AG04450 (cell line): ENCODE measurements around the gene CUEDC2. TPM values are rescaled to one million over a fixed set of nuclear protein-coding genes. Genes with fewer than 3 reads are reported as not detected.

Experiments used
- CTCF ChIA-PET: fragments of 300-600, 350-600 bp; formaldehyde crosslinking; extraction: SDS; loops from one replicate; lab custom pipeline; 2022; ENCODE audit warnings: antibody characterized with exemption, inconsistent platforms; lab: Charles Lee
- POLR2A ChIA-PET: fragments of 350-600 bp; formaldehyde crosslinking; extraction: SDS; loops from one replicate; lab custom pipeline; 2021; ENCODE audit warnings: antibody characterized with exemption, inconsistent platforms; lab: Yijun Ruan, JAX
- DNase-seq: peaks from one replicate; pipeline ENCODE4 v3.0.0-alpha.2; 2011; ENCODE audit warnings: low read depth, low spot score
- H3K27ac ChIP-seq: one replicate; pipeline ENCODE4 v1.5.1; 2012; ENCODE audit warnings: low read depth, low read length, control low read depth
- H3K27me3 ChIP-seq: one replicate; pipeline ENCODE4 v1.6.0; 2012; ENCODE audit warnings: low read length; ENCODE audit not compliant: control insufficient read depth, insufficient read depth
- H3K4me3 ChIP-seq: 2 replicates; pipeline ENCODE4 v1.5.1; 2011; ENCODE audit warnings: mild to moderate bottlenecking, low read depth, low read length, control low read depth
- H3K9me3 ChIP-seq: 2 replicates; pipeline ENCODE4 v1.5.1; 2012; ENCODE audit warnings: low read length; ENCODE audit not compliant: control insufficient read depth, insufficient read depth
- polyA plus RNA-seq: library from polyadenylated mRNA; depleted of rRNA; stranded (reverse); fragments of >200 nt; gene quantifications from 2 replicates; pipeline ENCODE4 v1.2.3, GENCODE V29; 2011
- TF ChIP-seq, protein P1 (sequence below): IDR thresholded peaks from 2 replicates; pipeline ENCODE4 v1.5.1; 2011; ENCODE audit warnings: low read depth, low read length, control low read depth, inconsistent platforms

CUEDC2 gene
- polyA plus RNA-seq, 1 experiment: 61.1 TPM

DNA sequence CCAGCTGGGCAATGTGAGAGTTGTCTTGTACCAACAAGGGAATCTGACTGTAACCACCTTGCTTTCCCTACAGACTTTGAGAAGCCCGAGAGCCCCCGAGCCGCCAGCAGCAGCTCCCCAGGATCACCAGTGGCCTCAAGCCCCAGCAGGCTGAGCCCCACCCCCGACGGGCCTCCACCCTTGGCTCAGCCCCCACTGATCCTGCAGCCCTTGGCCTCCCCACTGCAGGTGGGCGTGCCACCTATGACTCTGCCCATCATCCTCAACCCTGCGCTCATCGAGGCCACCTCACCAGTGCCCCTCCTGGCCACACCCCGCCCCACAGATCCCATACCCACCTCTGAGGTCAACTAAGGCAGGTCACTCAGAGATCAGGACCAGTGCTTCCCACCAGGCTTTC lies 50.4 kb downstream of the CUEDC2 start:
- Histone ChIP-seq H3K27me3 (no peaks in the 10 kb centered on the region), H3K9me3 (no peaks in the 10 kb centered on the region; the same call in 1 of the 2 replicates), H3K4me3 (no peak overlapping the region), H3K27ac (no peak overlapping the region)
- DNase-seq: no peak
- TF ChIP-seq, protein P1, sequence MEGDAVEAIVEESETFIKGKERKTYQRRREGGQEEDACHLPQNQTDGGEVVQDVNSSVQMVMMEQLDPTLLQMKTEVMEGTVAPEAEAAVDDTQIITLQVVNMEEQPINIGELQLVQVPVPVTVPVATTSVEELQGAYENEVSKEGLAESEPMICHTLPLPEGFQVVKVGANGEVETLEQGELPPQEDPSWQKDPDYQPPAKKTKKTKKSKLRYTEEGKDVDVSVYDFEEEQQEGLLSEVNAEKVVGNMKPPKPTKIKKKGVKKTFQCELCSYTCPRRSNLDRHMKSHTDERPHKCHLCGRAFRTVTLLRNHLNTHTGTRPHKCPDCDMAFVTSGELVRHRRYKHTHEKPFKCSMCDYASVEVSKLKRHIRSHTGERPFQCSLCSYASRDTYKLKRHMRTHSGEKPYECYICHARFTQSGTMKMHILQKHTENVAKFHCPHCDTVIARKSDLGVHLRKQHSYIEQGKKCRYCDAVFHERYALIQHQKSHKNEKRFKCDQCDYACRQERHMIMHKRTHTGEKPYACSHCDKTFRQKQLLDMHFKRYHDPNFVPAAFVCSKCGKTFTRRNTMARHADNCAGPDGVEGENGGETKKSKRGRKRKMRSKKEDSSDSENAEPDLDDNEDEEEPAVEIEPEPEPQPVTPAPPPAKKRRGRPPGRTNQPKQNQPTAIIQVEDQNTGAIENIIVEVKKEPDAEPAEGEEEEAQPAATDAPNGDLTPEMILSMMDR: no peak
- ChIA-PET CTCF (interaction anchor here (0.6 to 2.3 kb wide), 3 partner anchors 11 to 152 kb away, joined by 3 to 8 read pairs (median 3); no protein-coding TSS in a partner anchor), POLR2A (no interaction called here)

DNA sequence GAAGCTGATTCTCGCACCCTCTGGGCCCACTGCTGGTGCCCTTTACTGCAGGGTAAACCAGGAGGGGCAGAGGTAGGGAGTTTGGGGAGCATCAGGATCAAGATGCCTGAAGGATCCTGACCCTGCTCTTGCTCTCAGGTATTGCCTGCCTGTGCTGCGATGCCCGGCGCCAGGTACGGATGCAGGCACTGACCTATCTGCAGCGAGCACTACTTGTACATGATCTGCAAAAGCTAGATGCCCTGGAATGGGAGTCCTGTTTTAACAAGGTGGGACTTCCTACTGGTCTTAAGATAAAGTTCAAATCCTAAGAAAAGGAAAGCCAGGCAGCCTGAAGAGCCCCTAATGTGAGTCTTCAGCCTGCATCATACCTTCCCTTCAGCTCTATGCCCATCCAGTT lies 53.0 kb downstream of the CUEDC2 start:
- Histone ChIP-seq H3K27ac (no peak overlapping the region), H3K4me3 (no peak overlapping the region), H3K9me3 (no peaks in the 10 kb centered on the region; the same call in 1 of the 2 replicates), H3K27me3 (no peaks in the 10 kb centered on the region)
- POLR2A ChIA-PET: interaction anchor here (0.5 kb wide), 1 partner anchor 256 kb away, joined by 4 read pairs; no protein-coding TSS in a partner anchor
- CTCF ChIA-PET: interaction anchor here (1.3 to 2.4 kb wide), 3 partner anchors 14 to 210 kb away, joined by 3 to 6 read pairs (median 5); no protein-coding TSS in a partner anchor
- DNase-seq: no peak
- TF ChIP-seq, protein P1: no peak

DNA sequence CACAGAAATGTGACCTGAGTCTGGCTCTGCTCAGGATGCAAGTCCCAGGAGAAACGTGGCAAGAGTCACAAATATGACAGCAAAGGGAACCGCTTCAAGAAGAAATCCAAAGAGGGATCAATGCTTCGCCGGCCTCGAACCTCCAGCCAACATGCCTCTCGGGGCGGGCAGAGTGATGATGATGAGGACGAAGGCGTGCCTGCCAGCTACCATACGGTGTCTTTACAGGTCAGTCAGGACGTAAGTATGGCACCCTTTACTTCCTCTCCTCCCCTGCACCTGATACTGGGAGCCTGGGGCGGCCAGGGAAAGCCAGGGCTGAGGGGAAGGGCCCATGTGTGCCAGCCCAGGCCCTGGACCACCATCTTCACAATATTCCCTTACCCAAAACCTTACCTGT lies 55.5 kb downstream of the CUEDC2 start:
- TF ChIP-seq, protein P1: no peak
- Histone ChIP-seq H3K27me3 (no peaks in the 10 kb centered on the region), H3K4me3 (no peak overlapping the region), H3K9me3 (no peaks in the 10 kb centered on the region; the same call in 1 of the 2 replicates), H3K27ac (no peak overlapping the region)
- CTCF ChIA-PET: no interaction called here
- DNase-seq: no peak
- POLR2A ChIA-PET: interaction anchor here (0.6 kb wide), 1 partner anchor 116 kb away, joined by 9 read pairs; no protein-coding TSS in a partner anchor

DNA sequence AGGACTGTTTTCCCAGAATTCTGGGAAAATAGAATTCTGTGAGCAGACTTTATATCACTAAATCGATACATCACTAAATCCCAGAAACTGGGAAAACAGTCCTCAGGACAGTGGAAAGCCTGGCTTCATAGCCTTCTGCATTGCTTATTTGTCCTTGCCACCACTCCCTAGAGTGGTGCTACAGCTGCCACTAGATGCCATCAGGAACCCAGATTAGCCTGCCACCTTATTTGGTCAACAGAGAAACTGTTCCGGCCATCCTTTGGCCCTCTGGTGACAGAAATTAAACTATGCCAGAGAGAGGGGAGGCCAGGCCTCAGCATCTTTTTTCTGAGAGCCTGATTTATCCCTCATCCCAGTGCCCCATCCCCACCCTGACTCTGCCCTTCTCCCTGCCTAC lies 56.5 kb downstream of the CUEDC2 start:
- no peaks in the 10 kb centered on the region for H3K27me3 ChIP-seq
- CTCF ChIA-PET: no interaction called here
- POLR2A ChIA-PET: no interaction called here
- H3K27ac ChIP-seq: no peak overlapping the region
- peaks cover under 1% of the 10 kb centered on the region; the same call in 1 of the 2 replicates for H3K9me3 ChIP-seq
- H3K4me3 ChIP-seq: no peak overlapping the region
- TF ChIP-seq, protein P1: no peak
- no peak for DNase-seq

DNA sequence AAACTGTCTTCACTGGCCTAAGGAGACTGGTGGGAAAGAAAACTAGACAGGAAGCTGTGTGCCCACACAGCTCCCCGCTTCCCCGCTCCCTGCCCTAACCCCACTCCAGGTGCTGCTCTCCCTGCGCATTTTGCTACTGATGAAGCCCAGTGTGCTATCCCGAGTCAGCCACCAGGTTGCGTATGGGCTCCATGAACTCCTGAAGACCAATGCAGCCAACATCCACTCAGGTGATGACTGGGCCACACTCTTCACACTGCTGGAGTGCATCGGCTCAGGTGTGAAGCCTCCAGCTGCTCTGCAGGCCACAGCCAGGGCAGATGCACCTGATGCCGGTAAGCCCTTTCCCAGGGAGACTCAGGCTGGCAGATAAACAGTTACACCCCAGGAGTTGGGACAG lies 57.1 kb downstream of the CUEDC2 start:
- ChIA-PET CTCF (interaction anchor here (0.7 kb wide), 1 partner anchor 22 kb away, joined by 4 read pairs; no protein-coding TSS in a partner anchor), POLR2A (no interaction called here)
- H3K9me3 ChIP-seq: peaks cover 4% of the 10 kb centered on the region; the same call in 1 of the 2 replicates
- H3K27me3 ChIP-seq: no peaks in the 10 kb centered on the region
- DNase-seq: no peak
- no peak overlapping the region for H3K27ac ChIP-seq
- TF ChIP-seq, protein P1: no peak
- no peak overlapping the region for H3K4me3 ChIP-seq
